WTC11 (cell line): ENCODE results near the gene SETD3. TPM values are rescaled to one million over a fixed set of nuclear protein-coding genes. Genes with fewer than 3 reads are reported as not detected.

ENCODE experiments used
- ATAC-seq: fragments of 200-7000 bp; cut with Tn5 transposase; 2 replicates; pipeline ENCODE4 v1.10.0; 2021; ENCODE audit warnings: mild to moderate bottlenecking, moderate library complexity
- CTCF ChIA-PET: fragments of 300-600 bp; sonication (Branson Sonifier 250); formaldehyde crosslinking; loops from one replicate; lab custom pipeline; 2021; ENCODE audit warnings: antibody characterized with exemption; lab: Charles Lee
- POLR2A ChIA-PET: fragments of 350-600 bp; sonication (Branson Sonifier 250); formaldehyde crosslinking; loops from one replicate; lab custom pipeline; 2021; ENCODE audit warnings: antibody characterized with exemption; lab: Charles Lee
- DNase-seq: peaks from one replicate; pipeline ENCODE4 v3.0.0; 2021; ENCODE audit warnings: low spot score
- H3K27ac Mint-ChIP-seq: 2 replicates; pipeline ENCODE4 v1.8.0; 2021; ENCODE audit warnings: mixed read lengths
- H3K27me3 Mint-ChIP-seq: 2 replicates; pipeline ENCODE4 v1.8.0; 2021; ENCODE audit warnings: low read depth, mild to moderate bottlenecking, moderate library complexity, mixed read lengths
- H3K36me3 Mint-ChIP-seq: 2 replicates; pipeline ENCODE4 v1.8.0; 2021; ENCODE audit warnings: mixed read lengths
- H3K4me1 Mint-ChIP-seq: 2 replicates; pipeline ENCODE4 v1.8.0; 2022; ENCODE audit warnings: mixed read lengths
- H3K4me3 Mint-ChIP-seq: 2 replicates; pipeline ENCODE4 v1.8.0; 2021; ENCODE audit warnings: mild to moderate bottlenecking, moderate library complexity, mixed read lengths
- H3K9me3 Mint-ChIP-seq: 2 replicates; pipeline ENCODE4 v1.8.0; 2021; ENCODE audit warnings: mixed read lengths
- CBFB ChIP-seq: sonication (generic); formaldehyde crosslinking; IDR thresholded peaks from 2 replicates; pipeline ENCODE4 v1.8.1; 2022; ENCODE audit warnings: mild to moderate bottlenecking, low read depth, missing genetic modification reagents
- EMX1 ChIP-seq: fragments of 250-450 bp; sonication (Bioruptor Pico); IDR thresholded peaks from 2 replicates; pipeline ENCODE4 v1.8.0; 2021; ENCODE audit warnings: mild to moderate bottlenecking
- FOXJ3 ChIP-seq: sonication (generic); formaldehyde crosslinking; IDR thresholded peaks from 2 replicates; pipeline ENCODE4 v1.9.0; 2021; ENCODE audit warnings: missing genetic modification reagents, mild to moderate bottlenecking, borderline replicate concordance
- GABPB1 ChIP-seq: sonication (generic); formaldehyde crosslinking; IDR thresholded peaks from 2 replicates; pipeline ENCODE4 v1.8.1; 2023; ENCODE audit warnings: mild to moderate bottlenecking, missing genetic modification reagents
- GRHL2 ChIP-seq: fragments of 250-450 bp; sonication (Bioruptor Pico); IDR thresholded peaks from 2 replicates; pipeline ENCODE4 v1.8.0; 2022; ENCODE audit warnings: mild to moderate bottlenecking, moderate library complexity; ENCODE audit not compliant: insufficient replicate concordance, severe bottlenecking
- JAZF1 ChIP-seq: fragments of 250-450 bp; sonication (Bioruptor Pico); IDR thresholded peaks from 2 replicates; pipeline ENCODE4 v1.9.0; 2021; ENCODE audit warnings: moderate library complexity, mild to moderate bottlenecking, inconsistent platforms
- KAT7 ChIP-seq: sonication (generic); formaldehyde crosslinking; IDR thresholded peaks from 2 replicates; pipeline ENCODE4 v1.8.1; 2023; ENCODE audit warnings: missing genetic modification reagents, mild to moderate bottlenecking, borderline replicate concordance
- MXD4 ChIP-seq: fragments of 250-450 bp; sonication (Bioruptor Pico); IDR thresholded peaks from 2 replicates; pipeline ENCODE4 v1.8.0; 2021; ENCODE audit warnings: mild to moderate bottlenecking, moderate library complexity, borderline replicate concordance
- NR1H2 ChIP-seq: sonication (generic); formaldehyde crosslinking; IDR thresholded peaks from 2 replicates; pipeline ENCODE4 v1.9.0; 2021; ENCODE audit warnings: mild to moderate bottlenecking, moderate library complexity, missing genetic modification reagents
- RELA ChIP-seq: sonication (generic); formaldehyde crosslinking; IDR thresholded peaks from 2 replicates; pipeline ENCODE4 v1.8.1; 2022; ENCODE audit warnings: missing genetic modification reagents, mild to moderate bottlenecking, borderline replicate concordance
- RORB ChIP-seq: fragments of 250-450 bp; sonication (Bioruptor Pico); IDR thresholded peaks from 2 replicates; pipeline ENCODE4 v1.9.0; 2021; ENCODE audit warnings: mild to moderate bottlenecking
- SP1 ChIP-seq: sonication (generic); formaldehyde crosslinking; conservative IDR thresholded peaks from 2 replicates; pipeline ENCODE4 v1.8.1; 2022; ENCODE audit warnings: missing genetic modification reagents
- TCF7 ChIP-seq: sonication (generic); formaldehyde crosslinking; IDR thresholded peaks from 2 replicates; pipeline ENCODE4 v1.8.0; 2022; ENCODE audit warnings: mild to moderate bottlenecking, low read depth, missing genetic modification reagents, moderate library complexity
- ZBTB21 ChIP-seq: sonication (generic); formaldehyde crosslinking; IDR thresholded peaks from 2 replicates; pipeline ENCODE4 v1.8.1; 2023; ENCODE audit warnings: mild to moderate bottlenecking, missing genetic modification reagents, borderline replicate concordance
- ZNF671 ChIP-seq: fragments of 250-450 bp; sonication (Bioruptor Pico); IDR thresholded peaks from 2 replicates; pipeline ENCODE4 v1.8.0; 2021; ENCODE audit warnings: mild to moderate bottlenecking
- total RNA-seq: library from RNA; stranded (reverse); gene quantifications from 3 replicates; pipeline ENCODE4 v1.2.3, GENCODE V29; 2021
- TF ChIP-seq, protein P1 (sequence below): sonication (generic); formaldehyde crosslinking; IDR thresholded peaks from 2 replicates; pipeline ENCODE4 v1.8.1; 2022; ENCODE audit warnings: mild to moderate bottlenecking, missing genetic modification reagents, moderate library complexity, borderline replicate concordance
- TF ChIP-seq, protein P2 (sequence below): fragments of 200-600 bp; IDR thresholded peaks from 2 replicates; pipeline ENCODE4 v1.8.0; 2022; ENCODE audit warnings: antibody characterized with exemption
- TF ChIP-seq, protein P3 (sequence below): sonication (generic); formaldehyde crosslinking; IDR thresholded peaks from 2 replicates; pipeline ENCODE4 v1.8.0; 2023; ENCODE audit warnings: mild to moderate bottlenecking, missing genetic modification reagents
- TF ChIP-seq, protein P4 (sequence below): sonication (generic); formaldehyde crosslinking; IDR thresholded peaks from 2 replicates; pipeline ENCODE4 v1.8.1; 2022; ENCODE audit warnings: missing genetic modification reagents, borderline replicate concordance

Gene SETD3
- total RNA-seq, 1 experiment from 2014 or later, result 53.1 TPM

DNA sequence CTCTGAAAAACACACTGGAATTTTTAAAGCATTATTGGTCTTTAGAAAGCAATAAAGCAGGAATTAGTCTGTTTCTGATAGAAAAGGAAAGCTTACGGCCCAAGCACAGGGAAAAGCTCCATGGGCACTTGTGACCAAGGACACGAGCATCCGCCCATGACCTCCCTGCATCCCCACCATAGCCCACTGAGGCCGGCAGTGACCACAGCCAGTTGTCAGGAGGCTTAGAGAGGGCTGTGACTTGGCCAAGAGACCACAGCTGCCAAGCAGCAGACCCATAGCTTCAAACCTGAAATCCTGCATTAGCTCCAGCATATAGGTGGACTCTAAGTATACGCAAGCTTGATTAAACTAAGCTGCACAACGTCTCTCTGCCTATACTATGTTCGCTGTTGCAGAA is 8.9 kb downstream of the SETD3 start:
- H3K36me3 Mint-ChIP-seq, result no peaks in the 10 kb centered on the region
- H3K27me3 Mint-ChIP-seq, result no peaks in the 10 kb centered on the region
- ChIA-PET CTCF (interaction anchor here (1.1 kb wide), 1 partner anchor 79 kb away, joined by 3 read pairs; no protein-coding TSS in a partner anchor), POLR2A (no interaction called here)
- H3K4me1 Mint-ChIP-seq, result peaks cover 37% of the 10 kb centered on the region
- DNase-seq, result no peak
- no peak overlapping the region for H3K27ac Mint-ChIP-seq
- no peak for ATAC-seq
- no peak for TF ChIP-seq MXD4 (CRISPR knock-in tag)
- no peaks in the 10 kb centered on the region for H3K9me3 Mint-ChIP-seq
- no peak overlapping the region for H3K4me3 Mint-ChIP-seq

DNA sequence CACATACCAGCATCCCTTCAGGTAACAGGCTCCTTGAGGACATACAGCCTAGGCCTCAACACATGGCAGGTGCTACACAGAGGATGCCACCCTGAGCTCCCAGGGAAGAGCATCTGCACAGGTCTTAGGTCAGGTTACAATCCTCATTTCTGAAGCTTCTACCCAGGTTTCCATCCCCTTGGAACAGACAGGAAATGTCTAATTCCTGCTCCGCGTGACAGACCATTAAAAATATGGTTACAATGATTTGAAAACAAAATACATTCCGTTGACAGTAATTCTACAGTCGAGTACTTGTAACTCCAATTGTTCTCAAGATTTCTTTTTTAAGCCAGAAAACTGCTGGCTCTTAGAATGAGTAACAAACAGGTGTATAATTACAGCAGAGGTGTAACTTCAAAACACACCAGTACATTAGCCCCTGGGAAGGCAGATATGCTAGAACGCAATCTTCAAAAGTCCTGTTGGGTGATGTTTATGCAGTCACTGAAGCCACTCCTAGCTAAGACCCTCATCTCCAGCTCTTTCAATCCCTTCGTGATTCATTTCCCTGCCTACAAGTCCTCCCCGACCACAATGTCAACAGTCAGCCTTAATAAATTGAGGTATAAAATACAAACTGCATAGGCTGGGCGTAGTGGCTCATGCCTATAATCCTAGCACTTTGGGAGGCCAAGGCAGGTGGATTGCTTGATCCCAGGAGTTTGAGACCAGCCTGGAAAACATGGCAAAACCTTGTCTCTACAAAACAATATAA is 11.6 kb downstream of the SETD3 start:
- H3K4me3 Mint-ChIP-seq, result no peak overlapping the region
- no peaks in the 10 kb centered on the region for H3K27me3 Mint-ChIP-seq
- ChIA-PET POLR2A (no interaction called here), CTCF (interaction anchor here (0.9 kb wide), 1 partner anchor 149 kb away, joined by 3 read pairs; no protein-coding TSS in a partner anchor)
- DNase-seq (no peak), ATAC-seq (no peak)
- no peaks in the 10 kb centered on the region for H3K36me3 Mint-ChIP-seq
- H3K9me3 Mint-ChIP-seq, result no peaks in the 10 kb centered on the region
- no peak for TF ChIP-seq RORB (CRISPR knock-in tag)
- no peak for TF ChIP-seq ZBTB21
- TF ChIP-seq FOXJ3 (CRISPR knock-in tag), result no peak
- TF ChIP-seq, protein P1, sequence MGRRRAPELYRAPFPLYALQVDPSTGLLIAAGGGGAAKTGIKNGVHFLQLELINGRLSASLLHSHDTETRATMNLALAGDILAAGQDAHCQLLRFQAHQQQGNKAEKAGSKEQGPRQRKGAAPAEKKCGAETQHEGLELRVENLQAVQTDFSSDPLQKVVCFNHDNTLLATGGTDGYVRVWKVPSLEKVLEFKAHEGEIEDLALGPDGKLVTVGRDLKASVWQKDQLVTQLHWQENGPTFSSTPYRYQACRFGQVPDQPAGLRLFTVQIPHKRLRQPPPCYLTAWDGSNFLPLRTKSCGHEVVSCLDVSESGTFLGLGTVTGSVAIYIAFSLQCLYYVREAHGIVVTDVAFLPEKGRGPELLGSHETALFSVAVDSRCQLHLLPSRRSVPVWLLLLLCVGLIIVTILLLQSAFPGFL (CRISPR knock-in tag), result no peak
- TF ChIP-seq GRHL2 (CRISPR knock-in tag), result no peak
- no peak for TF ChIP-seq RELA (CRISPR knock-in tag)
- TF ChIP-seq, protein P2, sequence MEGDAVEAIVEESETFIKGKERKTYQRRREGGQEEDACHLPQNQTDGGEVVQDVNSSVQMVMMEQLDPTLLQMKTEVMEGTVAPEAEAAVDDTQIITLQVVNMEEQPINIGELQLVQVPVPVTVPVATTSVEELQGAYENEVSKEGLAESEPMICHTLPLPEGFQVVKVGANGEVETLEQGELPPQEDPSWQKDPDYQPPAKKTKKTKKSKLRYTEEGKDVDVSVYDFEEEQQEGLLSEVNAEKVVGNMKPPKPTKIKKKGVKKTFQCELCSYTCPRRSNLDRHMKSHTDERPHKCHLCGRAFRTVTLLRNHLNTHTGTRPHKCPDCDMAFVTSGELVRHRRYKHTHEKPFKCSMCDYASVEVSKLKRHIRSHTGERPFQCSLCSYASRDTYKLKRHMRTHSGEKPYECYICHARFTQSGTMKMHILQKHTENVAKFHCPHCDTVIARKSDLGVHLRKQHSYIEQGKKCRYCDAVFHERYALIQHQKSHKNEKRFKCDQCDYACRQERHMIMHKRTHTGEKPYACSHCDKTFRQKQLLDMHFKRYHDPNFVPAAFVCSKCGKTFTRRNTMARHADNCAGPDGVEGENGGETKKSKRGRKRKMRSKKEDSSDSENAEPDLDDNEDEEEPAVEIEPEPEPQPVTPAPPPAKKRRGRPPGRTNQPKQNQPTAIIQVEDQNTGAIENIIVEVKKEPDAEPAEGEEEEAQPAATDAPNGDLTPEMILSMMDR, result no peak
- TF ChIP-seq CBFB (CRISPR knock-in tag), result no peak
- no peak for TF ChIP-seq ZNF671
- TF ChIP-seq, protein P3, sequence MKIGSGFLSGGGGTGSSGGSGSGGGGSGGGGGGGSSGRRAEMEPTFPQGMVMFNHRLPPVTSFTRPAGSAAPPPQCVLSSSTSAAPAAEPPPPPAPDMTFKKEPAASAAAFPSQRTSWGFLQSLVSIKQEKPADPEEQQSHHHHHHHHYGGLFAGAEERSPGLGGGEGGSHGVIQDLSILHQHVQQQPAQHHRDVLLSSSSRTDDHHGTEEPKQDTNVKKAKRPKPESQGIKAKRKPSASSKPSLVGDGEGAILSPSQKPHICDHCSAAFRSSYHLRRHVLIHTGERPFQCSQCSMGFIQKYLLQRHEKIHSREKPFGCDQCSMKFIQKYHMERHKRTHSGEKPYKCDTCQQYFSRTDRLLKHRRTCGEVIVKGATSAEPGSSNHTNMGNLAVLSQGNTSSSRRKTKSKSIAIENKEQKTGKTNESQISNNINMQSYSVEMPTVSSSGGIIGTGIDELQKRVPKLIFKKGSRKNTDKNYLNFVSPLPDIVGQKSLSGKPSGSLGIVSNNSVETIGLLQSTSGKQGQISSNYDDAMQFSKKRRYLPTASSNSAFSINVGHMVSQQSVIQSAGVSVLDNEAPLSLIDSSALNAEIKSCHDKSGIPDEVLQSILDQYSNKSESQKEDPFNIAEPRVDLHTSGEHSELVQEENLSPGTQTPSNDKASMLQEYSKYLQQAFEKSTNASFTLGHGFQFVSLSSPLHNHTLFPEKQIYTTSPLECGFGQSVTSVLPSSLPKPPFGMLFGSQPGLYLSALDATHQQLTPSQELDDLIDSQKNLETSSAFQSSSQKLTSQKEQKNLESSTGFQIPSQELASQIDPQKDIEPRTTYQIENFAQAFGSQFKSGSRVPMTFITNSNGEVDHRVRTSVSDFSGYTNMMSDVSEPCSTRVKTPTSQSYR (CRISPR knock-in tag), result no peak
- TF ChIP-seq GABPB1, result no peak
- no peak for TF ChIP-seq SP1
- TF ChIP-seq JAZF1, result no peak
- no peak for TF ChIP-seq TCF7 (CRISPR knock-in tag)
- no peak for TF ChIP-seq KAT7 (CRISPR knock-in tag)
- no peak for TF ChIP-seq NR1H2 (CRISPR knock-in tag)
- TF ChIP-seq, protein P4, sequence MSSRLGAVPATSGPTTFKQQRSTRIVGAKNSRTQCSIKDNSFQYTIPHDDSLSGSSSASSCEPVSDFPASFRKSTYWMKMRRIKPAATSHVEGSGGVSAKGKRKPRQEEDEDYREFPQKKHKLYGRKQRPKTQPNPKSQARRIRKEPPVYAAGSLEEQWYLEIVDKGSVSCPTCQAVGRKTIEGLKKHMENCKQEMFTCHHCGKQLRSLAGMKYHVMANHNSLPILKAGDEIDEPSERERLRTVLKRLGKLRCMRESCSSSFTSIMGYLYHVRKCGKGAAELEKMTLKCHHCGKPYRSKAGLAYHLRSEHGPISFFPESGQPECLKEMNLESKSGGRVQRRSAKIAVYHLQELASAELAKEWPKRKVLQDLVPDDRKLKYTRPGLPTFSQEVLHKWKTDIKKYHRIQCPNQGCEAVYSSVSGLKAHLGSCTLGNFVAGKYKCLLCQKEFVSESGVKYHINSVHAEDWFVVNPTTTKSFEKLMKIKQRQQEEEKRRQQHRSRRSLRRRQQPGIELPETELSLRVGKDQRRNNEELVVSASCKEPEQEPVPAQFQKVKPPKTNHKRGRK (CRISPR knock-in tag), result no peak
- no peak for TF ChIP-seq EMX1 (CRISPR knock-in tag)
- H3K27ac Mint-ChIP-seq, result peak overlapping the region; percentile 54
- peaks cover 28% of the 10 kb centered on the region for H3K4me1 Mint-ChIP-seq
